Fibroblast of peridontal ligament (primary cell): ENCODE results near the gene CD151.
A peak's percentile ranks its signal among the peaks of the same experiment; 100 is the strongest.

Experiments used
- DNase-seq: peaks from one replicate; pipeline ENCODE4 v3.0.0-alpha.2; 2010; ENCODE audit errors: extremely low read depth

Gene CD151

GRCh38 chr11:815675-816432 is 16.9 kb upstream of the CD151 start:
- DNase-seq = no peak

- DNase-seq = no peak
These were observed 16.3 kb upstream of the CD151 start for GRCh38 chr11:816433-816779.

GRCh38 chr11:818396-819128 is 14.2 kb upstream of the CD151 start, which contains the start of gene PNPLA2:
Gene PNPLA2, plus strand, starts transcription at chr11:818914. Its CDS starts 805 bp downstream, at chr11:819719.
- DNase-seq = peak; percentile 75

GRCh38 chr11:819129-819931 is 13.4 kb upstream of the CD151 start:
- DNase-seq = peak; percentile 68

- peak; percentile 29 for DNase-seq
These were observed 12.7 kb upstream of the CD151 start for GRCh38 chr11:819943-820649.

GRCh38 chr11:820655-821511 is 11.9 kb upstream of the CD151 start:
- DNase-seq = peak; percentile 60

- no peak for DNase-seq
These were observed 11.0 kb upstream of the CD151 start for GRCh38 chr11:821512-822371.

GRCh38 chr11:823441-824291 is 9.1 kb upstream of the CD151 start:
- no peak for DNase-seq

GRCh38 chr11:824292-824880 is 8.4 kb upstream of the CD151 start:
- DNase-seq = no peak

GRCh38 chr11:824942-825341 is 7.8 kb upstream of the CD151 start:
- no peak for DNase-seq

GRCh38 chr11:825366-826226 is 7.2 kb upstream of the CD151 start:
- DNase-seq = no peak

GRCh38 chr11:826227-826621 is 6.5 kb upstream of the CD151 start:
- DNase-seq = no peak

- DNase-seq = no peak
These were observed 6.0 kb upstream of the CD151 start for GRCh38 chr11:826836-827145.

GRCh38 chr11:827146-827896 is 5.4 kb upstream of the CD151 start:
- DNase-seq = no peak

- no peak for DNase-seq
These were observed 4.9 kb upstream of the CD151 start, which contains the start of gene CRACR2B for GRCh38 chr11:827897-828192. Gene CRACR2B, plus strand, starts transcription at chr11:827919. Its CDS starts 689 bp downstream, at chr11:828608.

- no peak for DNase-seq
These were observed 4.1 kb upstream of the CD151 start for GRCh38 chr11:828506-829175.
